GM12891 (cell line): ENCODE results near the gene MAK.
A peak's percentile ranks its signal among the peaks of the same experiment; 100 is the strongest.

ENCODE experiments used
- POLR2AphosphoS5 ChIP-seq: IDR thresholded peaks from 2 replicates; pipeline ENCODE4 v1.6.1; 2011; ENCODE audit warnings: low read depth, low read length, control low read depth
- POU2F2 ChIP-seq: IDR thresholded peaks from 2 replicates; pipeline ENCODE4 v1.6.1; 2011; ENCODE audit warnings: low read depth, mild to moderate bottlenecking, control low read depth, low read length, moderate library complexity
- TAF1 ChIP-seq: IDR thresholded peaks from 2 replicates; pipeline ENCODE4 v1.6.1; 2011; ENCODE audit warnings: low read depth, low read length, control low read depth

- peak; percentile 56 for TF ChIP-seq POU2F2
- TF ChIP-seq TAF1: peak; percentile 89
- peak; percentile 79 for TF ChIP-seq POLR2AphosphoS5
Measured at GRCh38 chr6:10722820-10723566, 115.3 kb downstream of the MAK start, which contains the start of gene TMEM14C.
